HUDEP-2 (cell line): Measurements from ENCODE around the gene FAXDC2.

Experiments used
- DNase-seq, 76 experiments: peaks; one replicate each; lab custom pipeline; 2025; ENCODE audit not compliant: unreplicated experiment in 76 of 76; lab: John Stamatoyannopoulos, UW

FAXDC2 gene

DNA sequence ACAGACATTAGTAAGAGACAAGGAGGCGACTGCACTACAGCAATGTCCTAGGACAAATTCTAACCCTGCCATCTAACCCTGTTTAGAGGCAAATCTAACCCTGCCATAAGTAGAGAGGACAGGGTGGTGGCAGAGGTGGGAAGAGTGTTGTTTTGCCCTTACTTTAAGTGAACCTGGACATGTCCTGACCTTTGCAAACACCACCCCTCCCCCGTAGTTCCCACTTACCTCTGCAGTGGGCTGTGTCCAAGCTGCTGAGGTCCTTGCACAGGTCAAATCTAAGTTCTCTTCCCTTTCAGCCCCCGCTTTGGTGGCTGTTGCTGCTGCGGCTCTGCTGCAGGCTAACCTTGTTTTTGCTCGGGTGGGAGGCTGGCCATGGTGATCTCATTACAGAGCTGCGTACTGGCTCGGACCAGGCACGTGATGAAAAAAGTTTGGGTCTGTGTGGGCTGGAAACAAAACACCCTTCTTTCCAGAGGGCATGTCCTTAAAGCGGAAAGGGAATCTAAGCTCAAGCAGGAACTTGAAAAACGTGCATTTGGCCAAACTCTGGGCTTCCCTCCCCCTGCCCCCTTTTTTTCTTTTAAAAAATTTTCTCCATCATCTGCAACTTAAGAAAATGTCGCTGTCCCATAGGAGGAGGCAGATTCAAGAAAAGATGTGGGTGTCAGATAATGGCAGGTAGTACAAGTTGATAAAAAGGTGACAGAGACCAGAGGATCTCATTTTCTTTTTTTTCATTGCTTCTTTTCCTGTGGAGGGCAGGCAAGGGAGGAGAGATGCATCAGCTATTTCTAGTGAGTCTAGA, at the start of gene FAXDC2:
Gene FAXDC2, minus strand, starts transcription at position 349 of the 808 bp plus-strand sequence. CDS start 12,425 bp downstream, outside the sequence.
- peak in 21 of 76 experiments; percentile 5 to 51 (median 23) for DNase-seq

DNA sequence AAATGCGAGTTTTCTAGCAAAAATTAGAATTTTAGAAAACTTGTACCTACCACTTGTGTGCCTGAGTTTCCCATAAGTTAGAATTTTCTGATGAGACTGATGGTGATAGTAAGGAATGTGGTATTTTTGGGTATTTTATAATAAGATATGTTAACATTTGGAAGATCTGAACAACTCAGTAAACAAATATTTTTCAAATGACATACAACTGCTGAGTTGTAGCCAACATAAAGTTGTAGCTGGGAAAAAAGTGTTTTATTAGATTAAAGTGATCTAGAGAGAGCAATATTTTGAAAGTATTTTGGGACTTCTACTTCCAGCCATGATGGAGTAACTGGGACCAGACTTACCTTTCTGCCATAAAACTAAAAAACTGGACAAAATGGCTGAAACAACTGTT, 49.7 kb upstream of the FAXDC2 start:
- no peak for DNase-seq

DNA sequence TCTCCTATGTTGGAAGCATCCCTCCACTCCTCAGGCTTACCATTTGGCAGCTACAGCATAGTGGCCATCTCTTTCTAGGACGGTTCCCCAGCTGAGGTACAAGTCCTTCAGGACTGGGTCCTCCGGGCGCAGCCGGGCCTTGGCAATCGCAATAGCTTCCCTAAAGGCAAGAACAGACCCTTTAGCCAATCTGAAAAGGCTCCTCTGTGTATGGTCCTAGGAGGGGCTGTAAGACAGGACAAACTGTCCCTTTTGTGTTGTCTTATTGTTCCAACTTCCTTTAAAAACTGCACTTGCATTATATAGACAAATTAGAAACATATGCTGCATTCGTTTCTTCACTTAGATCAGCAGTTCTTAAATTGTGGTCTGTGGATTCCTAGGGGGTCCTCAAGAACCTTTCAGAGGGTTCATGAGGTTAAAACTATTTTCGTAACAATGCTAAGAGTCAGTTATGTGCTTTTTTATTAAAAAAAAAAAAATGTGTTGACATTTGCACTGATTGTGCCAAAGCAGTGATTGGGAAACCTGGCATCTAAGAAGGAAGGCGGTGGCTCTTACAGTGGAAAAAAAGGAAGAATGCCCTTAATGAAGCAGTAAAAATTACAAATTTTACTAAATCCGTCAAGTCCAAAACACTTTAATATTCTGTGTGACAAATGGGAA, 48.9 kb upstream of the FAXDC2 start:
- no peak for DNase-seq

DNA sequence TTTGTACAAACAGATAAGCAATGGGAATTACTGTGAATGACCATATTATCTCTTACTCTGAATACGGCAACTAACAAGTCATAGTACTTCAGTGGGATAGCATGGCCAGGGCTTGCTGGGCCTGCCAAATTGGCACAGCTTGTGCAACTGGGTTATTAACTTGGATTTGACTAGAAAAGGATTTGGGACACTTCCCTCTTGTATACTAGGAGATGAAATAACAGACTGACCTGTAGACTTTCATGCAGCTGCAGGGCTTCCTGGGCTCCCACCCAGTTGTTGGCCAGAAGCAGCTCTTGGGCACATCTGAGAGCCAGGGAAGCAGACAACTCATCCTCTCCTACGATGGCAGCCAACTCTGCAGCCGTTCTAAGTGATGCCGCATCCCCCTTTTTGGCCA, 47.8 kb upstream of the FAXDC2 start:
- DNase-seq: no peak

DNA sequence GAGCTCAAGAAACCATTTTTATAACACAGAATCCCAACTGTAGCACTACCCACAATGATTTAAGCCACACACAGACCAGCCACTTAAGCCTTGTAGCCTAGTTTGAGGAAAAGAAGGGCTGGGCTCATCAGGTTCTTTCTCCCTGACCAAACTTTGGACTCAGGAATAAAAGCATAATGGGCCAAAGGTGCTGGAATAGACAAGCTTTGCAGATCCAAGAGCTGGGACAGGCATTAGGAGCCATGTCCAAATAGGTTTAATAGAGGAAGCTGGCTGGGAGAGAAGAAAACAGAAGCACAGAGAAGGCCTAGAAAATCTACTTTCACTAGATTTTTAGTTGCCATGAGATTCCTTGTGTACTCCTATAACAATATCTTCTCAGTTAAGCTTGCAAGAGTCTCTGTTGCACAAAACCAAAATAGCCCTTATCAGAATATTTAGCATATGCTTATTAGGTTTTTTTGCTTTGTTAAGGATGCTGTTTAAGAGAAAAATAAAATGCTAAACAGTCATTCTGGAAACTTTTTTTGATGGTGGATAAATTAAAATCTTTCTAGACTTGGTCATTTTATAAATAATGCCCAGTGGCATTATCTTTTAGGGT, 46.3 kb upstream of the FAXDC2 start:
- no peak for DNase-seq

- DNase-seq: no peak
Measured at GRCh38 chr5:154895606-154896561, 45.5 kb upstream of the FAXDC2 start.

- no peak for DNase-seq
Measured at GRCh38 chr5:154893381-154893780, 43.0 kb upstream of the FAXDC2 start.

DNA sequence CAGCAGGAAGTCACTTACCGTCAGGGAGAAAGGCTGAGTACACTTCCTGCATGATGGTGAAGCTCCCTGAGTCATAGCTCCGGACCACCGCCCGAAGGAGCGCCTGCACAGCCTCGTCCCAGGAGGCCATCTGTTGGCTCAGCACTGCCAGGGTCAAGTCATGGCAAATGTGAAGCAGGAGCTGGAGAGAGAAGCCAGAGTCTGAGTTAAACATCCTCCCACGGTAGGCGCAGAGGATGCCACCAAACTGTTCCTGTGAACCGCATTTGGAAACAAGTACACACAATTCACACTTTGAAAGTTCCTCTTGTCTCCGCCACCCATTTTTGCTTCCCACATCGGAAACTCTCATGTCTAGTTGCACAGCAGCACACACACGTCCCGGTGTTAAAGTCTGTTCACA, 42.0 kb upstream of the FAXDC2 start:
- no peak for DNase-seq

- DNase-seq: no peak
Measured at GRCh38 chr5:154885439-154885838, 35.0 kb upstream of the FAXDC2 start.

GRCh38 chr5:154884424-154884823, 34.0 kb upstream of the FAXDC2 start:
- DNase-seq: no peak

DNA sequence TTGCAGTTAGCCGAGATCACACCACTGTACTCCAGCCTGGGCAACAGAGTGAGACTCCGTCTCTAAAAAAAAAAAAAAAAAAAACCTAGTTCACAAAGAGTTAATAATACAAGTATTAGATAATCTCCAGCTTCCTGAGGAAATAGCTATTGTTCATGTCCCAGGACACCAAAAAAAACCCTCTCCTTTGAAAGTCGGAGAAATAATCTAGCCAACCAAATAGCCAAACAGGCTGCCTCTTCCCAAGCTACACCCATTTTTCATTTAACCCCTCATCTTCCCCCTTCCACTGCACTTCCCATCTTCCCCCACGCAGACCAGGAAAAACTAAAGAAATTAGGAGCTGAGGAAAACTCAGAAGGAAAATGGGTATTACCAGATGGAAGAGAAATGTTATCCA, 31.6 kb upstream of the FAXDC2 start:
- DNase-seq: no peak

DNA sequence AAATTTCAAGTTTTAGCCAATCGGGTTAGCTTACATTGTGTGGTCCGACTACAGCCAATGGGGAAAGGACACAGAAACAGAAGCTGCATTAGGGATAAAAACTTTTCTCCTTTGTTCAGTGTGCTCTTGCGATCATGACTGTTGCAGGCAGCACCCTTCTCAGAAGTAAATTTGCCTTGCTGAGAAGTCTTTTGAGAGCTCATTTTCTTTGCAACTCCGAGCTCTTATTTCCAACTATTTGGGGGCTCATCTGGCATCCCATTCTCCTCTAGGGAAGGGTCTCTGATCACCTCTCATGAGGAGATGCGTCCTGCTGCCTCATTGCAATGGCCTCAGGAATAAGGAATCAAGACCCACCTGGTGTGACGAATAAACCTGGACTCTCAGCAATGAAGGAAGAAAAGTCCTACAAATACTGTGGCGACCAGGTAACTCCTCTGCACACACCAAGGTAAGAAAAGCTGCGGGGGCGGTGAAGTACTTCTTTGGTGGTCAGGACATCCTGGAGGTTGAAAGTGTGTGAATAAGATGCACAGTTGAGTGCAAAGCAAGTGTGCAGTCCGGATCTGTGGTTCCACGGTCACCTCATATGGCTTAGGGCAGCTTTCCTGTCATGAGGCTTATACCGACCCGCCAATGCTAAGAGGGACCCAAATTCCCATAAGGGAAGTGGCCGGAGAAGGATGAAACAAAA, 28.4 kb upstream of the FAXDC2 start:
- no peak for DNase-seq

DNA sequence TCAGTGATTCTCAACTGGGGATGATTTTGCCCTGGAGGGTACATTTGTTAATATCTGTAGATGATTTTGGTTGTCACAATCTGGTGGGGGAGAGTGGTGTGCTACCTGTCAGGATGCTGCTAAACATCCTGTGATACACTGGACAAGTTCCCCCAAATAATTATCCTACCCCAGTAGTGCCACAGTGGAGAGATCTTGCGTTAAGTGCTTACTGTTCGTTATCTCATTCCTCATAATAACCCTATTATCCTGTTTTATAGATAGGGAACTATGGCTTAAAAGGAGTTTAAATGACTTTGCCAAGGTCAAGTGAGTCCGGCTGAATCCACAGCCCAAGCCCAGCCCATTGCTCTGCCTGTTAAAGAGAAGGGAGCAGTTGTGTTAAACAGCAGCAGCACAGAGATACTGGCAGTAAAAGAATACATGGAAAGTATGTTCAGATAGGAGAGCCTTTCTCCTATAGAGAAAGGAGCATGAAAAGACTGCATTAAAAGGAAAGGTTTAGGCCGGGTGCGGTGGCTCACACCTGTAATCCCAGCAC, 23.5 kb upstream of the FAXDC2 start:
- DNase-seq: no peak

DNA sequence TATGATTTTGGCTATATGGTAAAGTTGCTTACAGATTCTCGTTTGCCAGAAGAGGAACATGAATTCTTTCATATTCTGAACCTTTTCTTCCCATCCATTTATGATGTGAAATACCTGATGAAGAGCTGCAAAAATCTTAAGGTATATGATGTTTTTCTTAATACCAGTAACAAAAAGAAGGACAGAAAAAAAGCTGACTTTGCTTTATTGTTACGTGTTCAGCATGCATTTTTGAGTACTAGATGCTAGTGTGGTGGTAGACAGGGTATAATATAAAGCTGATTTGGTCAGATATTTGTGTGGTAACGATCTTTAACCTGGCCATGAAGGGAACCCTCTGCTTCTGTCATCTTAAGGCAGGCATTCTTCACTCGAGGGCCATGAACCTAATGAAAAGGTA, 21.3 kb upstream of the FAXDC2 start:
- no peak for DNase-seq

GRCh38 chr5:154868702-154869101, 18.3 kb upstream of the FAXDC2 start:
- DNase-seq: peak in 3 of 76 experiments; percentile 12 to 21 (median 14)

GRCh38 chr5:154866841-154867240, 16.4 kb upstream of the FAXDC2 start:
- DNase-seq: no peak

DNA sequence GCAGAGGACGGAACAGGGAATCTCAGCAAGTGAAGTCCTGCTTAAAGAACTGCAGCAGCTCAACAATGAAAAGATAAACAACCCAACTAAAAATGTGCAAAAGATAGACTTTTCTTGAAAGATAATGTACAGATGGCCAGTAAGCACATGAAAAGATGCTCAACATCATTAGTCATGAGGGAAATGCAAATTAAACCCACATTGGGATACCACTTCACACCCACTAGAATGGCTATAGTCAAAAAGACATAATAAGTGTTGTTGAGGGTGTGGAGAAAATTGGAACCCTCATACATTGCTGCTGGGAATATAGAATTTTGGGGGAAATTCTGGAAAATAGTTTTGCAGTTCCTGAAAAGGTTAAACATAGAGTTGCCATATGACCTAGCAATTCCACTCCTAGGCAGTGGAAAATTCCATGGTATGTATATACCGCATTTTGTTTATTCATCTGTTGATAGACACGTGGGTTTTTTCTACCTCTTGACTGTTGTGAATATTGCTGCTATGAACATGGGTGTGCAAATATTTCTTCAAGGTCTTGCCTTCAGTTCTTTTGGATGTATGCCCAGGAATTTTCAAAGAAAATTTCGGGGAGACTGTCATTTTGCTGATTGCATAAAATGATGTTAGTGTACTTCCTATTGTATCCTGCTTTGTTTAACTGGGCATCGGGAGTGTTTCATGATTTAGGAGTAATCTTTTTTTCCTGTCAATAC, 15.2 kb upstream of the FAXDC2 start:
- DNase-seq: no peak

- no peak for DNase-seq
Measured at GRCh38 chr5:154863291-154864080, 13.1 kb upstream of the FAXDC2 start.
